ENCODE data around the gene RAB3IL1.

DNA sequence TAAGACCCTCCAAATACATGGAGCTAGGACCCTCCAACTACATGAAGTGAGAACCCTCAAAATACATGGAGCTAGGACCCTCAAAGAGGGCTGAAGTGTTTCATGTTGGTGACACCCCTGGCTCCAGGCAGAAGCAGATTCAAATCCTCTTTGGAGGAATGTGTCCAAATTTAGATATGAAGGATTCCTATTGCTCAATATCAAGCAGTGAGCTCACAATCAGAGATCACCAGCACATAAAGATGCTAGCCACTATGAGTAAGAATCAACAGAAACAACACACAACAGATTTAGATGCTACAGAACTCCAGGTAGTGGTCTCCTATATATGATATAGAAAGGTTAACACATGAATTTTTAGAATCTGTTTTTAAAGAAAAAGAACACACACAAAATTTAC is 11.2 kb upstream of the RAB3IL1 start:
- no peak for TF ChIP-seq POLR2A (IDR thresholded peaks at IDR 0.05)
- TF ChIP-seq, protein P1, sequence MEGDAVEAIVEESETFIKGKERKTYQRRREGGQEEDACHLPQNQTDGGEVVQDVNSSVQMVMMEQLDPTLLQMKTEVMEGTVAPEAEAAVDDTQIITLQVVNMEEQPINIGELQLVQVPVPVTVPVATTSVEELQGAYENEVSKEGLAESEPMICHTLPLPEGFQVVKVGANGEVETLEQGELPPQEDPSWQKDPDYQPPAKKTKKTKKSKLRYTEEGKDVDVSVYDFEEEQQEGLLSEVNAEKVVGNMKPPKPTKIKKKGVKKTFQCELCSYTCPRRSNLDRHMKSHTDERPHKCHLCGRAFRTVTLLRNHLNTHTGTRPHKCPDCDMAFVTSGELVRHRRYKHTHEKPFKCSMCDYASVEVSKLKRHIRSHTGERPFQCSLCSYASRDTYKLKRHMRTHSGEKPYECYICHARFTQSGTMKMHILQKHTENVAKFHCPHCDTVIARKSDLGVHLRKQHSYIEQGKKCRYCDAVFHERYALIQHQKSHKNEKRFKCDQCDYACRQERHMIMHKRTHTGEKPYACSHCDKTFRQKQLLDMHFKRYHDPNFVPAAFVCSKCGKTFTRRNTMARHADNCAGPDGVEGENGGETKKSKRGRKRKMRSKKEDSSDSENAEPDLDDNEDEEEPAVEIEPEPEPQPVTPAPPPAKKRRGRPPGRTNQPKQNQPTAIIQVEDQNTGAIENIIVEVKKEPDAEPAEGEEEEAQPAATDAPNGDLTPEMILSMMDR (IDR thresholded peaks at IDR 0.05) = no peak
